GM23248 (cell line): Measurements from ENCODE around the gene RASL11B. TPM values are rescaled to one million over a fixed set of nuclear protein-coding genes. Genes with fewer than 3 reads are reported as not detected.
A peak's percentile ranks its signal among the peaks of the same experiment; 100 is the strongest.

Experiments
- DNase-seq: peaks from one replicate; pipeline ENCODE4 v3.0.0-alpha.2; 2015
- H2AFZ ChIP-seq: fragments of 200-600 bp; sonication (generic); 2 replicates; pipeline ENCODE4 v1.6.1; 2016; ENCODE audit warnings: antibody characterized with exemption
- H3F3A ChIP-seq: fragments of 200-600 bp; sonication (generic); 2 replicates; pipeline ENCODE4 v1.6.1; 2016; ENCODE audit warnings: mild to moderate bottlenecking, antibody characterized with exemption, mixed run types; ENCODE audit not compliant: insufficient read depth
- H3K27ac ChIP-seq: fragments of 200-600 bp; sonication (generic); 2 replicates; pipeline ENCODE4 v1.5.1; 2016; ENCODE audit warnings: mild to moderate bottlenecking
- H3K27me3 ChIP-seq: fragments of 200-600 bp; sonication (generic); replicated peaks from 2 replicates; pipeline ENCODE4 v1.6.1; 2016; ENCODE audit warnings: mild to moderate bottlenecking; ENCODE audit not compliant: insufficient read depth
- H3K36me3 ChIP-seq: fragments of 200-600 bp; sonication (generic); 2 replicates; pipeline ENCODE4 v1.6.1; 2016; ENCODE audit warnings: low read depth, mild to moderate bottlenecking
- H3K4me1 ChIP-seq: fragments of 200-600 bp; sonication (generic); 2 replicates; pipeline ENCODE4 v1.6.1; 2016; ENCODE audit warnings: mild to moderate bottlenecking; ENCODE audit not compliant: insufficient read depth
- H3K4me2 ChIP-seq: fragments of 200-600 bp; sonication (generic); one replicate; pipeline ENCODE4 v1.6.1; 2016; ENCODE audit warnings: mild to moderate bottlenecking; ENCODE audit not compliant: unreplicated experiment
- H3K4me3 ChIP-seq: fragments of 200-600 bp; sonication (generic); 2 replicates; pipeline ENCODE4 v1.5.1; 2016; ENCODE audit warnings: mild to moderate bottlenecking
- H3K79me2 ChIP-seq: fragments of 200-600 bp; sonication (generic); 2 replicates; pipeline ENCODE4 v1.6.1; 2016; ENCODE audit warnings: mild to moderate bottlenecking; ENCODE audit not compliant: insufficient read depth
- H3K9ac ChIP-seq: fragments of 200-600 bp; sonication (generic); 2 replicates; pipeline ENCODE4 v1.6.1; 2016; ENCODE audit warnings: mild to moderate bottlenecking
- H3K9me2 ChIP-seq: fragments of 200-600 bp; sonication (generic); 2 replicates; pipeline ENCODE4 v1.6.1; 2016; ENCODE audit warnings: mixed run types, mild to moderate bottlenecking, moderate library complexity; ENCODE audit not compliant: insufficient read depth
- H3K9me3 ChIP-seq: fragments of 200-600 bp; sonication (generic); one replicate; pipeline ENCODE4 v1.6.1; 2017; ENCODE audit warnings: low read depth
- H4K20me1 ChIP-seq: fragments of 200-600 bp; sonication (generic); 2 replicates; pipeline ENCODE4 v1.6.0; 2016; ENCODE audit not compliant: insufficient read depth
- EZH2 ChIP-seq: fragments of 200-600 bp; sonication (generic); IDR thresholded peaks from 2 replicates; pipeline ENCODE4 v1.6.1; 2018; ENCODE audit warnings: antibody characterized with exemption, mild to moderate bottlenecking; ENCODE audit not compliant: insufficient read depth, poor library complexity, severe bottlenecking
- EZH2phosphoT487 ChIP-seq: fragments of 200-600 bp; sonication (generic); IDR thresholded peaks from 2 replicates; pipeline ENCODE4 v1.6.1; 2018; ENCODE audit warnings: antibody characterized with exemption, moderate library complexity, mild to moderate bottlenecking, low read depth; ENCODE audit not compliant: insufficient read depth
- WGBS, 2 experiments: methylation state at CpG; one replicate each; pipeline ENCODE4 v1.1.6; 2015 to 2017; ENCODE audit warnings: low lambda C conversion rate in 2 of 2, low coverage in 1 of 2; ENCODE audit errors: missing lambda C conversion rate in 2 of 2; 5-methylcytosine and 5-hydroxymethylcytosine counted together
- in situ Hi-C: fragments of 300-500 bp; cut with MboI; formaldehyde crosslinking; loops from 2 replicates; pipeline ENCODE4 v1.15.0; 2020
- polyA plus RNA-seq: library from polyadenylated mRNA; unstranded; fragments of >200 nt; fragmentation: Nextera tagmentation; extraction: Ambion mirVana; gene quantifications from 2 replicates; pipeline ENCODE4 v1.2.1, GENCODE V29; 2016
- total RNA-seq: library from RNA; depleted of rRNA; stranded (reverse); fragments of >200 nt; shearing (Covaris generic); gene quantifications from 2 replicates; pipeline ENCODE4 v1.2.3, GENCODE V29; 2014

RASL11B gene
- total and polyA plus RNA-seq, 2 experiments from 2014 or later = 0.11 TPM; not detected in 1

DNA sequence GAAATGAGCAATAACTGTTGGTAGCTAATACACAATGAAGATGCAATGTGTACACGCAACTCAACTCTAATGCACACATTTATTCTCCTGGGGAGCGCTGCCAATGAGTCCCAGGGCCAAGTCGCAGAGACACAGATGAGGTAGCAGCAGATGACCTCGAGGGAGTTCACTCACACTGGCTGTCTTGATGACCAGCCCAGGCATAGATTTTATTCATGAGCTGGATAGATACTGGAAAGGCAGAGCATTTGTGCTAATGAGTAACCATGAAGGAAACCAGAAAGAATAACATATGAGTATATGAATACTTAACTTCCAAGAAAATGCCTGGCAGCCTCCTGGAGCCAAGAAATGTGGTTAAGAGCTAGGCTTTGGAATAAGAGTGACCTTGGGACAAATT is 42.3 kb downstream of the RASL11B start:
- Histone ChIP-seq H3K79me2 (no peaks in the 10 kb centered on the region), H3K36me3 (no peaks in the 10 kb centered on the region), H3K4me1 (peaks cover 6% of the 10 kb centered on the region; the same call in 1 of the 2 replicates), H3K27me3 (no peaks in the 10 kb centered on the region), H2AFZ (no peak overlapping the region), H4K20me1 (no peaks in the 10 kb centered on the region), H3K9ac (no peak overlapping the region), H3F3A (no peaks in the 10 kb centered on the region), H3K27ac (no peak overlapping the region), H3K9me2 (no peaks in the 10 kb centered on the region), H3K4me3 (no peak overlapping the region), H3K4me2 (no peak overlapping the region), H3K9me3 (no peaks in the 10 kb centered on the region)
- WGBS, 2 experiments = 81 to 84% methylated on average over 4 of the region's 4 CpGs
- in situ Hi-C loops = no loop called here
- TF ChIP-seq EZH2 = no peak
- TF ChIP-seq EZH2phosphoT487 = no peak
- peak; percentile 38 for DNase-seq

DNA sequence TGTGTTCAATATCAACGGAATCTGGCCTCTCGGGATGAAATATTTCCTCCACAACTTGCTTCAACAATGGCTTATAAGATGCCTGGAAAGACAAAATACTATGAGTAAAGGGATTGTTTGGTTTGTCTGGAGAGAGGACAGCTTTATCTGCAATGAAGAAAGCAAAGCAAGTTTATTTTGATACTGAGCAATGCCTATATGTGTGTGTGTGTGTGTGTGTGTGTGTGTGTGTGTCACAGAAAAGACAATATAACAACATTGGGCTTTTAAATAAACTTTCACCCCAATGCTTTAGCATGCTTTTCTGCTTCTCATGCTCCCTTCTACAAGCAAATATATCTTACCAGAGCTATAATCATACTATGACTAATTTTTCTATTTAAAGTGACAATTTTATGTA is 45.4 kb downstream of the RASL11B start:
- TF ChIP-seq EZH2phosphoT487 (no peak), EZH2 (no peak)
- H3K79me2 ChIP-seq = no peaks in the 10 kb centered on the region
- H3K4me2 ChIP-seq = no peak overlapping the region
- peaks cover 7% of the 10 kb centered on the region; the same call in 1 of the 2 replicates for H3F3A ChIP-seq
- no peak overlapping the region for H3K27ac ChIP-seq
- no peak overlapping the region for H2AFZ ChIP-seq
- H3K36me3 ChIP-seq = no peaks in the 10 kb centered on the region
- 72 to 81% methylated on average over 2 of the region's 2 CpGs for WGBS, 2 experiments
- in situ Hi-C loops = no loop called here
- H3K4me3 ChIP-seq = no peak overlapping the region
- no peaks in the 10 kb centered on the region for H3K9me2 ChIP-seq
- no peaks in the 10 kb centered on the region for H3K9me3 ChIP-seq
- H3K27me3 ChIP-seq = no peaks in the 10 kb centered on the region
- no peaks in the 10 kb centered on the region for H4K20me1 ChIP-seq
- H3K4me1 ChIP-seq = peaks cover 14% of the 10 kb centered on the region
- H3K9ac ChIP-seq = no peak overlapping the region
- no peak for DNase-seq

DNA sequence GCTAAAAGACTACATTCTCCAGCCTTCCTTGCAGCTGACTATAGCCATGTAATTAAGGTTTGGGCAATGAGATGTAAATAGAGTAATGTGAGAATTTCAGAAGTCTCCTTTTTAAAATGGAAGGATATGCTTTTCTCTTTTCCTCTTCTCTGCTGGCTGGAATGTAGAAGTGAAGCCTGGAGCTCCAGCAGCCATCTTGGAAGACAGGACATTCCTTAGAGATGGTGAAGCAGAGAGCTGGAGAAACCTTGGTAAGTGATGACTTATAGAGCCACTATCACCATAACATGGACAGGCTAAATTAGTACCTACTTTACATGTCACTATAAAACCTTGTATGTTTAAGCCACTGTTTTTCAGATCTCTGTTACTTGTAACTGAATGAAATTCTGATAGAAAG is 48.0 kb downstream of the RASL11B start:
- no peaks in the 10 kb centered on the region for H3K9me2 ChIP-seq
- H3K27ac ChIP-seq = no peak overlapping the region
- H3K4me3 ChIP-seq = no peak overlapping the region
- H3K4me2 ChIP-seq = no peak overlapping the region
- no peaks in the 10 kb centered on the region for H4K20me1 ChIP-seq
- H3K79me2 ChIP-seq = no peaks in the 10 kb centered on the region
- TF ChIP-seq EZH2 = no peak
- no peak for TF ChIP-seq EZH2phosphoT487
- in situ Hi-C loops = no loop called here
- H3K9ac ChIP-seq = no peak overlapping the region
- H3K4me1 ChIP-seq = peaks cover 38% of the 10 kb centered on the region
- no peaks in the 10 kb centered on the region for H3K27me3 ChIP-seq
- no peaks in the 10 kb centered on the region for H3K9me3 ChIP-seq
- peak; percentile 25 for DNase-seq
- no peaks in the 10 kb centered on the region for H3K36me3 ChIP-seq
- H2AFZ ChIP-seq = no peak overlapping the region
- H3F3A ChIP-seq = peaks cover 25% of the 10 kb centered on the region

DNA sequence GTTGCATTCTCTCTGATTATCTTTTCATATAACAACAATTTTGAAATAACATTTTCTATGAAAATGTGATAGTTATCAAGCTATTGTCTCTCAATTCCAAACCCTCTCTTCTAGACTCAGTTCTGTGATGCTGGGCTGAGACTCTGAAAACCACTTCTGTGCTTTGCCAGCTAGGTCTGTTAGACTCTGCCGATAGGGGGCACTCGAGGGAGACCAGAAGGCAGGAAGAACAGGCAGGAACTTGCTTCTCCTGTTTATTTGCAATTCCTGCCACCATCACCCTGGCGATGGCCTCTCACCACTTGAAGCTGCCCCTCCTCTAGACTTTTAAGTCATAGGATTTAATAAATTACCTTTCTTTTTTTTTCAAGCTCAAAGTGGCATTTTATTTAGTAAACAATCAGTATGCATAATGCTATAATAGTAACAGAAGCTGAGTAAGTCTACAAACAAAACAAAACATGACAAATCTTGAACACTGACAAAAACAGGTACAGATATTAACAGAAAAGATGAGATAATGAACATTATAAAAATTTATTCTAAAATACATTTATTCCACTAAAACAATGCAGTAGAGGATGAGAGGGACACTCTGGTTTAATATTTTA is 49.7 kb downstream of the RASL11B start:
- Histone ChIP-seq H3K9ac (no peak overlapping the region), H3K4me1 (peaks cover 46% of the 10 kb centered on the region), H3K4me2 (peak overlapping the region; percentile 5), H3K79me2 (no peaks in the 10 kb centered on the region), H3K27ac (peak overlapping the region; percentile 10), H2AFZ (no peak overlapping the region), H3K4me3 (no peak overlapping the region), H3F3A (peaks cover 35% of the 10 kb centered on the region), H3K9me2 (no peaks in the 10 kb centered on the region), H4K20me1 (no peaks in the 10 kb centered on the region), H3K36me3 (no peaks in the 10 kb centered on the region), H3K27me3 (no peaks in the 10 kb centered on the region), H3K9me3 (no peaks in the 10 kb centered on the region)
- DNase-seq = peak; percentile 79
- TF ChIP-seq EZH2 = no peak
- TF ChIP-seq EZH2phosphoT487 = no peak
- WGBS, 2 experiments = 1 to 2% methylated on average over 3 of the region's 3 CpGs
- in situ Hi-C loops = no loop called here

DNA sequence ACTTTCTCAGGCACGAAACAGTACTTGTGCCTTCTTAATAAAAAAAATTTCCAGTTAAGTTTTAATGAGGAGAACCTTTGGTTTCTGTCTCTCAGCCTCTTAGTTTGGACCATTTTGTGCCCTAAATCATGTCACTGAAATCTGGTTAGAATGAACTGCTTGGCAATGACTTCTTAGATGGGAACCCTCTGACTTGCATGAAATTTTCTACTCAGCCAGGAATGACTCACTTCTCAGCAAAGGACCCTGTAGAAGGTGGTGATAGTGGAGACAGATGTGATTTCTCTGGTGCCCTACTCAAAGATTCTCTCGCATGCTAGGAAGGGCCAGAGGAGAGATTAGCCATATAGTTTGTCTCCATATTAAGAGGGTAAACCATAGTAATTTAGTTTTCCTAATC is 50.5 kb downstream of the RASL11B start:
- Histone ChIP-seq H3K79me2 (no peaks in the 10 kb centered on the region), H2AFZ (no peak overlapping the region), H3K9me3 (no peaks in the 10 kb centered on the region), H3K4me2 (peak overlapping the region; percentile 5), H4K20me1 (no peaks in the 10 kb centered on the region), H3K36me3 (no peaks in the 10 kb centered on the region), H3K9ac (no peak overlapping the region), H3F3A (peaks cover 35% of the 10 kb centered on the region), H3K27me3 (no peaks in the 10 kb centered on the region), H3K4me1 (peaks cover 46% of the 10 kb centered on the region), H3K27ac (peak overlapping the region; percentile 10), H3K4me3 (no peak overlapping the region), H3K9me2 (no peaks in the 10 kb centered on the region)
- 14 to 18% methylated on average over 2 of the region's 2 CpGs for WGBS, 2 experiments
- DNase-seq = peak; percentile 61
- in situ Hi-C loops = no loop called here
- TF ChIP-seq EZH2 (no peak), EZH2phosphoT487 (no peak)
